Fibroblast of lung (primary cell): ENCODE data around the gene KRTAP4-6. TPM values are rescaled to one million over a fixed set of nuclear protein-coding genes. Genes with fewer than 3 reads are reported as not detected.

Experiments used
- DNase-seq, 2 donors: peaks; one replicate each; pipeline versions ENCODE4 v3.0.0 to v3.0.0-alpha.2; 2010; ENCODE audit warnings: low read depth in 2 of 2
- H2AFZ ChIP-seq: 2 replicates; pipeline ENCODE4 v1.5.1; 2012; ENCODE audit warnings: low read length, control low read depth, inconsistent platforms
- H3K27ac ChIP-seq: 2 replicates; pipeline ENCODE4 v1.5.1; 2011; ENCODE audit warnings: low read length, control low read depth; ENCODE audit not compliant: insufficient read depth
- H3K27me3 ChIP-seq: 2 replicates; pipeline ENCODE4 v1.5.1; 2011; ENCODE audit warnings: mild to moderate bottlenecking, low read length; ENCODE audit not compliant: control insufficient read depth, insufficient read depth
- H3K36me3 ChIP-seq: 2 replicates; pipeline ENCODE4 v1.5.1; 2011; ENCODE audit warnings: low read length; ENCODE audit not compliant: control insufficient read depth, insufficient read depth
- H3K4me1 ChIP-seq: 2 replicates; pipeline ENCODE4 v1.5.1; 2011; ENCODE audit warnings: low read length; ENCODE audit not compliant: control insufficient read depth, insufficient read depth; ENCODE audit errors: extremely low read depth
- H3K4me2 ChIP-seq: 2 replicates; pipeline ENCODE4 v1.5.1; 2011; ENCODE audit warnings: low read length, control low read depth; ENCODE audit not compliant: insufficient read depth; ENCODE audit errors: extremely low read depth
- H3K4me3 ChIP-seq, 4 experiments: fragments of 200-600 bp in 1 of 4; sonication (generic) in 1 of 4; replicated peaks in 1 of 4; 2 replicates each; pipeline ENCODE4 v1.5.1; 2011 to 2016; ENCODE audit warnings: low read length in 4 of 4, low read depth in 3 of 4, mild to moderate bottlenecking in 3 of 4, control low read depth in 2 of 4, inconsistent platforms in 1 of 4, mixed read lengths in 1 of 4; ENCODE audit not compliant: insufficient read depth in 1 of 4; ENCODE audit errors: control extremely low read depth in 1 of 4
- H3K79me2 ChIP-seq: 2 replicates; pipeline ENCODE4 v1.5.1; 2012; ENCODE audit warnings: mild to moderate bottlenecking, low read length, inconsistent platforms; ENCODE audit not compliant: control insufficient read depth, insufficient read depth
- H3K9ac ChIP-seq: 2 replicates; pipeline ENCODE4 v1.5.1; 2011; ENCODE audit warnings: mild to moderate bottlenecking, low read length, control low read depth; ENCODE audit not compliant: insufficient read depth
- H3K9me3 ChIP-seq: 2 replicates; pipeline ENCODE4 v1.5.1; 2012; ENCODE audit warnings: low read depth, low read length; ENCODE audit not compliant: control insufficient read depth, insufficient read depth
- H4K20me1 ChIP-seq: 2 replicates; pipeline ENCODE4 v1.5.1; 2011; ENCODE audit warnings: low read length; ENCODE audit not compliant: control insufficient read depth, insufficient read depth; ENCODE audit errors: extremely low read depth
- CTCF ChIP-seq, 2 donors: IDR thresholded peaks in 1 of 2; conservative IDR thresholded peaks in 1 of 2; 1 replicate in 1 of 2; 2 replicates in 1 of 2; pipeline ENCODE4 v1.5.1; 2011 to 2012; ENCODE audit warnings: low read length in 2 of 2, control low read depth in 1 of 2, inconsistent platforms in 1 of 2, low read depth in 1 of 2, mild to moderate bottlenecking in 1 of 2
- EZH2 ChIP-seq: IDR thresholded peaks from 2 replicates; pipeline ENCODE4 v1.5.1; 2012; ENCODE audit warnings: low read length, control low read depth, mild to moderate bottlenecking; ENCODE audit errors: missing control alignments
- polyA plus RNA-seq, 2 donors: library from polyadenylated mRNA; depleted of rRNA in 1 of 2; stranded (reverse) in 1 of 2; unstranded in 1 of 2; fragments of >200 nt; gene quantifications; 2 replicates each; pipeline ENCODE4 v1.2.1, GENCODE V29; 2011 to 2012; ENCODE audit warnings: missing spikeins in 1 of 2
- total RNA-seq: library from RNA; depleted of rRNA; stranded (reverse); fragments of >200 nt; gene quantifications from 2 replicates; pipeline ENCODE4 v1.2.1, GENCODE V29; 2014

Gene KRTAP4-6
- total and polyA plus RNA-seq, 2 donors (not counting 1 experiment from before 2014, with no cell fraction given), result not detected

DNA sequence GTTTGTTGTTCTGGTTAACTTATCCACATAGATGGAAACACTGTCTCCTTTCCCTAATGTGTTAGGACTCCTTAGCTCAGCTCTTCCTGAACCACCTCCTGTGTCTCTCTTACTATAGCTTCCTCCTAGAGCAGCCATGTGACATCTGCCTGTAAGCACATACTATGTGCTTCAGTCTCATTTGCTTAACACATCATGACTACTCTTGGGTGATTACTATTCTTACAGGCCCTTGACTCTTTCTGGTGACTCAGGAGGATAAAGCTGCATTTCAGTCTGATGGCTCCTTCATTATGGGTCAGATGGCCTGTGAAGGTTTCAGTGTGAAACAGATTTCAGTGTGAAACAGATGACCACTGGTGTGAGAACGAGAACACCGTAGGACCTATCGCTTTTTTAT, 38.0 kb upstream of the KRTAP4-6 start:
- Histone ChIP-seq H2AFZ (peak overlapping the region; percentile 31), H3K4me3 (no peak overlapping the region)

GRCh38 chr17:41177727-41178271, 37.5 kb upstream of the KRTAP4-6 start, which contains the start of gene KRTAP4-2:
TSS of gene KRTAP4-2 (minus strand) at chr17:41178221. CDS start at chr17:41178164, 57 bp downstream.
- Histone ChIP-seq H3K36me3 (no peaks in the 10 kb centered on the region), H3K79me2 (no peaks in the 10 kb centered on the region), H4K20me1 (no peaks in the 10 kb centered on the region), H3K9ac (no peak within 1 kb of the TSS), H3K27me3 (no peaks in the 10 kb centered on the region), H3K4me3 (no peak within 1 kb of the TSS), H3K4me1 (peaks cover 7% of the 10 kb centered on the region), H3K27ac (no peak within 1 kb of the TSS), H3K4me2 (no peak within 1 kb of the TSS), H2AFZ (peak within 1 kb of the TSS; percentile 31), H3K9me3 (no peaks in the 10 kb centered on the region)
- DNase-seq, result no peak
- TF ChIP-seq EZH2 (no peak), CTCF (conservative IDR thresholded peaks at IDR 0.05 in 1 of 2, IDR thresholded peaks at IDR 0.05 in 1 of 2; ENCODE audit: low read depth in 1 of 2, low read length in 2 of 2) (no peak)

More for the DNA sequence above, 38.0 kb upstream of the KRTAP4-6 start:
- no peaks in the 10 kb centered on the region for H3K79me2 ChIP-seq
- DNase-seq, result peak in 1 of 2 donors; percentile 44
- no peak overlapping the region for H3K9ac ChIP-seq
- no peaks in the 10 kb centered on the region for H3K36me3 ChIP-seq
- no peaks in the 10 kb centered on the region for H3K9me3 ChIP-seq
- no peaks in the 10 kb centered on the region for H3K27me3 ChIP-seq
- no peak overlapping the region for H3K27ac ChIP-seq
- peaks cover 7% of the 10 kb centered on the region for H3K4me1 ChIP-seq
- no peaks in the 10 kb centered on the region for H4K20me1 ChIP-seq
- H3K4me2 ChIP-seq, result no peak overlapping the region
- TF ChIP-seq CTCF (conservative IDR thresholded peaks at IDR 0.05 in 1 of 2, IDR thresholded peaks at IDR 0.05 in 1 of 2; ENCODE audit: low read depth in 1 of 2, low read length in 2 of 2) (no peak), EZH2 (no peak)

DNA sequence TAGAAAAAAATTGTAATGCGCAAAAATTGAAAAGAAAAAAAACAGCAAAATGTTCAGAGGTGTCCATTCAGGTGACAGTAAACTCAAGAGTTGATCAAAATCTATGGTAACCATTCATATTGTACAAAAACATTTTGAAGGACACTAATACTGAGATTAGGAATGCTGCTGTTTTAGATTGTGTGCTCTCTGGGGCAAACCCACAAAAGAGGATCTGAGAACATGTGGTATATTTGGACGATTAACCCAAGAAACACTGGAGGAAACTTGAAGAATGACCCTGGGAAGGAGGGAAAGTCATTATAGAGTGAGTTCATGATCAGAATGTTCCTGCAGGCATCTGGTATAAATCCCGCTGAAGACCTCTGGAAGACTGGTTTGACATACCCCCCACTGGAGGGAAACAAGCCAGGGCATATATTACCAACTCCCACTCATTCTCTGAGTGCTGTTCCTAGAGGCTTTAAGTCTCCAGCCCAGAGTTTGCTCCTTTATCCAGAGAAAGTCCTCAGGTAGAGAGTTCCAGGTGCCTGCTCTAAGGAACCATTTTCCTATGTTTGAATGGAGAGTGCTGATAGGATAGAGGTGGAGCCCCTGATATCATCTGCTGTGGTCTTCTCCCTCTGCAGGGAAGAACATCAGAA, 36.5 kb upstream of the KRTAP4-6 start:
- Histone ChIP-seq H3K27ac (no peak overlapping the region), H3K9ac (no peak overlapping the region), H2AFZ (no peak overlapping the region), H3K4me1 (peaks cover 7% of the 10 kb centered on the region), H3K4me2 (no peak overlapping the region), H4K20me1 (no peaks in the 10 kb centered on the region), H3K4me3 (no peak overlapping the region), H3K27me3 (no peaks in the 10 kb centered on the region), H3K9me3 (no peaks in the 10 kb centered on the region), H3K79me2 (no peaks in the 10 kb centered on the region), H3K36me3 (no peaks in the 10 kb centered on the region)
- TF ChIP-seq CTCF (conservative IDR thresholded peaks at IDR 0.05 in 1 of 2, IDR thresholded peaks at IDR 0.05 in 1 of 2; ENCODE audit: low read depth in 1 of 2, low read length in 2 of 2) (no peak), EZH2 (no peak)
- no peak for DNase-seq
